IMR-90 (cell line): Measurements from ENCODE around the gene GALNT9. TPM values are rescaled to one million over a fixed set of nuclear protein-coding genes. Genes with fewer than 3 reads are reported as not detected.

Experiments used
- ATAC-seq: fragments of 200-7000 bp; cut with Tn5 transposase; 2 replicates; pipeline ENCODE4 v1.9.1; 2020; ENCODE audit warnings: low read depth, mild to moderate bottlenecking, moderate library complexity
- BruUV-seq: library from RNA; stranded (reverse); fragments of 400-500 nt; replicated peaks from 2 replicates; lab custom pipeline; 2021; lab: Mats Ljungman, UMichigan
- CTCF ChIA-PET: fragments of 300-600 bp; formaldehyde crosslinking; extraction: SDS; loops from one replicate; lab custom pipeline; 2021; ENCODE audit warnings: antibody characterized with exemption; lab: Yijun Ruan, JAX
- POLR2A ChIA-PET: fragments of 300-600 bp; sonication (Branson Sonifier 250); formaldehyde crosslinking; loops from one replicate; lab custom pipeline; 2022; ENCODE audit warnings: antibody characterized with exemption; ENCODE audit not compliant: unreplicated experiment; lab: Charles Lee
- DNase-seq: peaks from one replicate; pipeline ENCODE4 v3.0.0; 2013
- H2AFZ ChIP-seq: replicated peaks from 2 replicates; pipeline ENCODE3; 2013; ENCODE audit warnings: low read length, mild to moderate bottlenecking; ENCODE audit not compliant: poor library complexity
- H2AK5ac ChIP-seq: 2 replicates; pipeline ENCODE4 v1.6.1; 2013; ENCODE audit warnings: low read depth, low read length, inconsistent platforms
- H2AK9ac ChIP-seq: replicated peaks from 2 replicates; pipeline ENCODE3; 2013; ENCODE audit warnings: mild to moderate bottlenecking, low read depth, low read length, moderate library complexity; ENCODE audit not compliant: poor library complexity
- H2BK120ac ChIP-seq: 2 replicates; pipeline ENCODE4 v1.6.1; 2013; ENCODE audit warnings: low read depth, low read length, inconsistent platforms
- H2BK15ac ChIP-seq: 3 replicates; pipeline ENCODE4 v1.6.1; 2013; ENCODE audit warnings: low read depth, low read length, inconsistent platforms
- H2BK20ac ChIP-seq: 2 replicates; pipeline ENCODE4 v1.6.1; 2013; ENCODE audit warnings: low read depth, mild to moderate bottlenecking, inconsistent platforms, low read length, moderate library complexity
- H2BK5ac ChIP-seq: 2 replicates; pipeline ENCODE4 v1.6.1; 2013; ENCODE audit warnings: mild to moderate bottlenecking, low read depth, low read length, inconsistent platforms; ENCODE audit not compliant: poor library complexity, severe bottlenecking
- H3K14ac ChIP-seq: replicated peaks from 2 replicates; pipeline ENCODE4 v1.6.1; 2013; ENCODE audit warnings: low read depth, low read length, inconsistent platforms
- H3K18ac ChIP-seq: 2 replicates; pipeline ENCODE4 v1.6.1; 2013; ENCODE audit warnings: low read depth, low read length, control low read depth
- H3K23ac ChIP-seq: 2 replicates; pipeline ENCODE4 v1.6.1; 2013; ENCODE audit warnings: low read depth, low read length, inconsistent platforms
- H3K27ac ChIP-seq: 2 replicates; pipeline ENCODE4 v1.5.1; 2013; ENCODE audit warnings: mild to moderate bottlenecking, control low read depth, low read length; ENCODE audit not compliant: insufficient read depth
- H3K27me3 ChIP-seq: 2 replicates; pipeline ENCODE4 v1.6.1; 2013; ENCODE audit warnings: low read length; ENCODE audit not compliant: control insufficient read depth, insufficient read depth
- H3K36me3 ChIP-seq: 2 replicates; pipeline ENCODE4 v1.6.1; 2013; ENCODE audit warnings: low read length, mixed read lengths; ENCODE audit not compliant: control insufficient read depth, insufficient read depth
- H3K4ac ChIP-seq: 2 replicates; pipeline ENCODE4 v1.6.1; 2013; ENCODE audit warnings: low read depth, low read length, inconsistent platforms
- H3K4me1 ChIP-seq: 2 replicates; pipeline ENCODE4 v1.6.1; 2013; ENCODE audit warnings: low read length, mixed read lengths; ENCODE audit not compliant: control insufficient read depth, insufficient read depth
- H3K4me2 ChIP-seq: 2 replicates; pipeline ENCODE4 v1.6.1; 2013; ENCODE audit warnings: low read depth, mild to moderate bottlenecking, control low read depth, low read length, moderate library complexity
- H3K4me3 ChIP-seq: 2 replicates; pipeline ENCODE4 v1.5.1; 2013; ENCODE audit warnings: low read depth, mild to moderate bottlenecking, control low read depth, low read length, moderate library complexity; ENCODE audit not compliant: insufficient read depth
- H3K56ac ChIP-seq: 2 replicates; pipeline ENCODE4 v1.6.1; 2013; ENCODE audit warnings: low read length, inconsistent platforms; ENCODE audit not compliant: insufficient read depth; ENCODE audit errors: extremely low read depth
- H3K79me1 ChIP-seq, 2 experiments: 2 replicates each; pipeline ENCODE4 v1.6.1; 2013; ENCODE audit warnings: low read length in 2 of 2, inconsistent platforms in 1 of 2, low read depth in 1 of 2
- H3K9ac ChIP-seq: 2 replicates; pipeline ENCODE4 v1.6.1; 2013; ENCODE audit warnings: low read depth, low read length, control low read depth
- H3K9me1 ChIP-seq: 2 replicates; pipeline ENCODE4 v1.6.1; 2013; ENCODE audit warnings: low read length, inconsistent platforms; ENCODE audit not compliant: insufficient read depth
- H3K9me3 ChIP-seq: 2 replicates; pipeline ENCODE4 v1.6.1; 2013; ENCODE audit warnings: low read length; ENCODE audit not compliant: control insufficient read depth, insufficient read depth
- H4K20me1 ChIP-seq: 2 replicates; pipeline ENCODE4 v1.6.1; 2013; ENCODE audit warnings: low read length, inconsistent platforms; ENCODE audit not compliant: insufficient read depth
- H4K5ac ChIP-seq: 2 replicates; pipeline ENCODE4 v1.6.1; 2013; ENCODE audit warnings: mild to moderate bottlenecking, low read depth, low read length, control low read depth
- H4K8ac ChIP-seq, 2 experiments: 2 replicates each; pipeline ENCODE4 v1.6.1; 2013; ENCODE audit warnings: low read depth in 2 of 2, low read length in 2 of 2, control low read depth in 1 of 2, inconsistent platforms in 1 of 2
- H4K91ac ChIP-seq: 2 replicates; pipeline ENCODE4 v1.6.1; 2013; ENCODE audit warnings: low read depth, low read length, inconsistent platforms; ENCODE audit not compliant: insufficient read depth
- CEBPB ChIP-seq: IDR thresholded peaks from 2 replicates; pipeline ENCODE4 v1.6.1; 2012; ENCODE audit warnings: low read depth, low read length, improper control_type of control experiment
- CHD1 ChIP-seq: IDR thresholded peaks from 2 replicates; pipeline ENCODE4 v1.6.1; 2012; ENCODE audit warnings: low read depth, low read length, improper control_type of control experiment
- MAFK ChIP-seq: IDR thresholded peaks from 2 replicates; pipeline ENCODE4 v1.6.1; 2012; ENCODE audit warnings: low read depth, low read length, improper control_type of control experiment
- MXI1 ChIP-seq: IDR thresholded peaks from 2 replicates; pipeline ENCODE4 v1.6.1; 2012; ENCODE audit warnings: low read depth, mild to moderate bottlenecking, low read length, moderate library complexity, borderline replicate concordance
- NFE2L2 ChIP-seq: fragments of 150-350 bp; IDR thresholded peaks from 2 replicates; pipeline ENCODE4 v1.6.1; 2016; ENCODE audit warnings: low read depth, mild to moderate bottlenecking, low read length
- POLR2A ChIP-seq: IDR thresholded peaks from 2 replicates; pipeline ENCODE4 v1.6.1; 2012; ENCODE audit warnings: mild to moderate bottlenecking, low read depth, low read length
- RAD21 ChIP-seq: IDR thresholded peaks from 2 replicates; pipeline ENCODE4 v1.6.1; 2012; ENCODE audit warnings: low read length, improper control_type of control experiment
- RFX5 ChIP-seq: IDR thresholded peaks from 2 replicates; pipeline ENCODE4 v1.8.0; 2012; ENCODE audit warnings: low read depth, mild to moderate bottlenecking, low read length, moderate library complexity
- SMC3 ChIP-seq: fragments of 150-350 bp; IDR thresholded peaks from 2 replicates; pipeline ENCODE4 v1.6.1; 2016; ENCODE audit warnings: low read depth, mild to moderate bottlenecking, antibody characterized with exemption, low read length, moderate library complexity
- WGBS, 2 experiments: methylation state at CpG; one replicate each; pipeline versions ENCODE4 v1.1.5 to v1.1.7; 2013; ENCODE audit warnings: missing lambda C conversion rate in 2 of 2; ENCODE audit not compliant: insufficient read length in 1 of 2; ENCODE audit errors: extremely low coverage in 2 of 2; 5-methylcytosine and 5-hydroxymethylcytosine counted together
- dilution Hi-C: fragments of 300-500 bp; cut with HindIII; formaldehyde crosslinking; loops from one replicate; pipeline ENCODE4 v1.14.3; 2018; ENCODE audit warnings: low sequenced_read_pairs; ENCODE audit not compliant: unreplicated experiment
- in situ Hi-C: fragments of 300-500 bp; cut with MboI; formaldehyde crosslinking; loops from 3 replicates; pipeline ENCODE4 v1.14.3; 2019; ENCODE audit warnings: low sequenced_read_pairs, inconsistent platforms, mixed read lengths
- intact Hi-C: fragments of 100-400 bp; cut with micrococcal nuclease; formaldehyde crosslinking; loops from 2 replicates; pipeline ENCODE4 v1.10.0; 2022
- polyA plus RNA-seq, 3 experiments: library from polyadenylated mRNA; depleted of rRNA; stranded (reverse); fragments of >200 nt; gene quantifications; 2 replicates each; pipeline ENCODE4 v1.2.3, GENCODE V29; 2012; ENCODE audit warnings: low replicate concordance in 1 of 3
- total RNA-seq: library from RNA; depleted of rRNA; stranded (reverse); fragments of >200 nt; gene quantifications from 2 replicates; pipeline ENCODE4 v1.2.3, GENCODE V29; 2012
- TF ChIP-seq, protein P1 (sequence below): conservative IDR thresholded peaks from 2 replicates; pipeline ENCODE4 v1.5.1; 2012; ENCODE audit warnings: mild to moderate bottlenecking, low read depth, low read length, improper control_type of control experiment

Gene GALNT9
- total and polyA plus RNA-seq, 2 of the 4 experiments (the other 2 are of a cell fraction) = under 0.01 to 0.12 TPM

GRCh38 chr12:132291402-132292175 is 37.8 kb downstream of the GALNT9 start:
- in situ Hi-C loops (no loop called here), intact Hi-C loops (no loop called here), dilution Hi-C loops (no loop called here)
- TF ChIP-seq CEBPB (no peak), MXI1 (no peak), RAD21 (no peak), CHD1 (no peak), MAFK (no peak), NFE2L2 (no peak), RFX5 (no peak), SMC3 (no peak), POLR2A (no peak)
- TF ChIP-seq, protein P1, sequence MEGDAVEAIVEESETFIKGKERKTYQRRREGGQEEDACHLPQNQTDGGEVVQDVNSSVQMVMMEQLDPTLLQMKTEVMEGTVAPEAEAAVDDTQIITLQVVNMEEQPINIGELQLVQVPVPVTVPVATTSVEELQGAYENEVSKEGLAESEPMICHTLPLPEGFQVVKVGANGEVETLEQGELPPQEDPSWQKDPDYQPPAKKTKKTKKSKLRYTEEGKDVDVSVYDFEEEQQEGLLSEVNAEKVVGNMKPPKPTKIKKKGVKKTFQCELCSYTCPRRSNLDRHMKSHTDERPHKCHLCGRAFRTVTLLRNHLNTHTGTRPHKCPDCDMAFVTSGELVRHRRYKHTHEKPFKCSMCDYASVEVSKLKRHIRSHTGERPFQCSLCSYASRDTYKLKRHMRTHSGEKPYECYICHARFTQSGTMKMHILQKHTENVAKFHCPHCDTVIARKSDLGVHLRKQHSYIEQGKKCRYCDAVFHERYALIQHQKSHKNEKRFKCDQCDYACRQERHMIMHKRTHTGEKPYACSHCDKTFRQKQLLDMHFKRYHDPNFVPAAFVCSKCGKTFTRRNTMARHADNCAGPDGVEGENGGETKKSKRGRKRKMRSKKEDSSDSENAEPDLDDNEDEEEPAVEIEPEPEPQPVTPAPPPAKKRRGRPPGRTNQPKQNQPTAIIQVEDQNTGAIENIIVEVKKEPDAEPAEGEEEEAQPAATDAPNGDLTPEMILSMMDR = no peak
- H3K9me3 ChIP-seq = peaks cover 24% of the 10 kb centered on the region; the same call in 1 of the 2 replicates
- H3K4ac ChIP-seq = no peak overlapping the region
- no peak overlapping the region for H4K5ac ChIP-seq
- H3K79me1 ChIP-seq = no peaks in the 10 kb centered on the region
- H3K36me3 ChIP-seq = no peaks in the 10 kb centered on the region
- no peaks in the 10 kb centered on the region; the same call in 1 of the 2 replicates for H3K27me3 ChIP-seq
- 100% methylated on average over 3 of the region's 30 CpGs; no CpG with 5 or more reads in 1 of the 2 experiments for WGBS, 2 experiments
- no peak overlapping the region for H3K18ac ChIP-seq
- POLR2A ChIA-PET = no interaction called here
- no peak overlapping the region for H2BK5ac ChIP-seq
- H2AFZ ChIP-seq = no peak overlapping the region
- no peak overlapping the region for H3K27ac ChIP-seq
- H4K91ac ChIP-seq = no peak overlapping the region
- no peaks in the 10 kb centered on the region for H3K9me1 ChIP-seq
- no peak for DNase-seq
- H4K8ac ChIP-seq = no peak overlapping the region
- BruUV-seq = no TSS peak
- H3K4me2 ChIP-seq = no peak overlapping the region
- H3K14ac ChIP-seq = no peak overlapping the region
- H4K20me1 ChIP-seq = no peaks in the 10 kb centered on the region
- no peaks in the 10 kb centered on the region for H3K4me1 ChIP-seq
- no peak overlapping the region for H2BK20ac ChIP-seq
- no peak overlapping the region for H2BK120ac ChIP-seq
- no peak for ATAC-seq
- no peak overlapping the region for H3K4me3 ChIP-seq
- no peak overlapping the region for H3K56ac ChIP-seq
- CTCF ChIA-PET = no interaction called here
- no peak overlapping the region for H2AK9ac ChIP-seq
- H2BK15ac ChIP-seq = no peak overlapping the region
- no peak overlapping the region for H3K9ac ChIP-seq
- no peak overlapping the region for H3K23ac ChIP-seq
- no peak overlapping the region for H2AK5ac ChIP-seq
